Hepatic stellate cell (primary cell): ENCODE measurements around the gene ALAD.
"Not testable (repeated sequence)": the region's sequence is repeated elsewhere in the genome, so short reads cannot be mapped to it uniquely, and the experiment has no call there.

Source experiments
- DNase-seq: peaks from one replicate; pipeline ENCODE4 v3.0.0; 2011; ENCODE audit warnings: low spot score

Gene ALAD

GRCh38 chr9:113401027-113401792 is at the start of gene ALAD:
Gene ALAD (minus strand): TSS chr9:113401284. CDS start chr9:113393559, 7,725 bp downstream.
- DNase-seq: peak; percentile 97

DNA sequence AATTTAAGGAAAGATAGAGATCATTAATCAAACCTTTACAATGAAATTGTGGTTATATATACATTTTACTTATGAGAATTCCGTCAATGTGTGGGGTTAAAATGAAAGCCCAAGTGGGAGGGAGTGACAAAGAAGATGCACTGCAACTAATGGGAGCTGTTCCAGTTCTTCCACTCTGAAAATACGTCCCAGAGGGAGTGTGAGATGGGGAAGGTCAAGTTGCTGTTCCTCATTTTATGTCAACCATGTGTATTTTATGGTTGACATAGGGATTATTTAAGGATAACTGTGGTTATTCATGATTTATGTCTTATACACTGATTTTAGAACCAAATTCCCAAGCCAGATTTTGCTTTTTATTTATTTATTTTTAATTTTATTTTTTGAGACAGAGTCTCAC is 48.3 kb upstream of the ALAD start:
- DNase-seq: no peak

DNA sequence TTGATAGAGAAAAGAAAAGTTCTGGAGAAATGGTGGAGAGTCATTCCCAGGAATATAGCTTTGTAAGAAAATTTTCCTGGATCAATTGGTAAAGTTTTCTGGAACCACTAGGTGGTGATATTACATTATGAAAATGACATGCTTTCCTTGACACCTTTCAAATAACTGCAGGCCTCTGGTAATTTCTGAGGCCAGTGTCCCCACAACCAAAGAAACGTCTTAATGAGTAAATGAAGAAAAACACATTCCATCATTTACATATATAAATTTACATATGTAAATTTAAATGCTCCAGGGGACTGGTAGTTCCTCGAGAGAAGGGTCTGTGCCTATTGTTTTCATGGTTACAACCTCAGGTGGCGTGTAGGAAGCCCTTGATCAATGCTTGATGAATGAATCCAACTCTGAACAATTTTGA is 45.2 kb upstream of the ALAD start:
- peak; percentile 59 for DNase-seq

GRCh38 chr9:113444736-113445135 is 43.7 kb upstream of the ALAD start:
- no peak for DNase-seq

GRCh38 chr9:113437716-113438115 is 36.6 kb upstream of the ALAD start:
- not testable (repeated sequence) for DNase-seq

GRCh38 chr9:113436728-113437515 is 35.8 kb upstream of the ALAD start:
- DNase-seq: peak; percentile 22

DNA sequence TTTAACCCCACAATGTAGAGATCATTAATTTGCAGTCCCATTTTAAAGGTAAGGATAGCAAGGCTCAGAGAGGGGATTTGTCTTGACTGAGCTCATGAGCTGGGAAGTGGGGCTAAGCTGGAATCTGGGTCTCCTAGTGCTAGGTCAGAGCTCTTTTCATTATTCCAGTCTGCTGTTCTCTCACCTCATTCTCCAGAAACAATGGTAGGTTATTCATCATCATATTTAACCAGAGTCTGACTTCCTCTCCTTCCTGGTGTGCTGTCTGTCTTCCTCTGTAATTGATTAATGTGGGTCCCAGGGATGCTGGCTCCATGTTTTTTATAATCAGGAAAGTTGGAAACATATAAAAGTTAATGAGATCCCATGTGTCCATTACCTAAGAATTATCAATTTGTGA is 30.1 kb upstream of the ALAD start:
- no peak for DNase-seq

GRCh38 chr9:113428062-113428615 is 27.1 kb upstream of the ALAD start:
- DNase-seq: no peak

- DNase-seq: no peak
Observed at GRCh38 chr9:113427629-113428028, 26.5 kb upstream of the ALAD start.

DNA sequence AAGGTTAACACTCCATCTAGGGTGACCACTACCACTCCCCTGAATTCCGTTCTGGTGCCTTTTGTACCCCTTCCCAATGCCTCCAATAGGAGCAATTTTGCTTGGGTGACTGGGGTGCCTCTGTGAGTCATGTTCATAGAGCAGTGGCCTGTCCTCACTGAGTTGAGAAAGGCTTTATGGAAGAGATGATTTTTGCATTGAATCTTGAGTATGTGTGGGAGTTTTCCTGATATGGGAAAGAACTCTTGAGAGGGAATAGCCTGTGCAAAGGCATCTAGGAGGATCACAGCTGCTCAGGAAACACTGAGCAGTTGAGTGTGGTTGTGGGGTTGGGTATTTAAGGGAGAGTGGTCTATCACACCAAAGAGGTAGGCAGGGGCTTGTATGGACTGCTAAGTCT is 25.6 kb upstream of the ALAD start:
- no peak for DNase-seq

DNA sequence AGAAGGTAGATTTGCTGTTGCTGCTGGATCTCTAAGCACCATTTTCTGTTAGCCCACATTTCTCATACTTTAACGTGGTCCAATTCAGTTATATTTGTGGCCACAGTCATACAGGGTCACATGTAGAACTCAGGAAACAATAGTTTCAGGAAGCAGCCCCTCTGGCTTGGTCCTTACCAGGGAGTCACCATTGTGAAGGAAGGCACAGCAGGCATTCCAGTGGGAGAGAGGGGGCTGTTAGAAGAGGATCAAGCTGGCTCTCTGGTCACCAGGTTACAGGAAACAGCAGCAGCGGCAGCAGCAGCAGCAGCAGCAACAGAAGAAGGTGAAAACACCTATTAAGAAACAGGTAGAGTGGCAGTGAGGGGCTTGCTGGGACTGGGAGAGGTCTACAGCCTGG is 24.0 kb upstream of the ALAD start:
- DNase-seq: no peak

- no peak for DNase-seq
Observed at GRCh38 chr9:113421726-113422125, 20.6 kb upstream of the ALAD start.

- DNase-seq: no peak
Observed at GRCh38 chr9:113417370-113417769, 16.3 kb upstream of the ALAD start.

GRCh38 chr9:113416149-113416721 is 15.2 kb upstream of the ALAD start:
- no peak for DNase-seq

DNA sequence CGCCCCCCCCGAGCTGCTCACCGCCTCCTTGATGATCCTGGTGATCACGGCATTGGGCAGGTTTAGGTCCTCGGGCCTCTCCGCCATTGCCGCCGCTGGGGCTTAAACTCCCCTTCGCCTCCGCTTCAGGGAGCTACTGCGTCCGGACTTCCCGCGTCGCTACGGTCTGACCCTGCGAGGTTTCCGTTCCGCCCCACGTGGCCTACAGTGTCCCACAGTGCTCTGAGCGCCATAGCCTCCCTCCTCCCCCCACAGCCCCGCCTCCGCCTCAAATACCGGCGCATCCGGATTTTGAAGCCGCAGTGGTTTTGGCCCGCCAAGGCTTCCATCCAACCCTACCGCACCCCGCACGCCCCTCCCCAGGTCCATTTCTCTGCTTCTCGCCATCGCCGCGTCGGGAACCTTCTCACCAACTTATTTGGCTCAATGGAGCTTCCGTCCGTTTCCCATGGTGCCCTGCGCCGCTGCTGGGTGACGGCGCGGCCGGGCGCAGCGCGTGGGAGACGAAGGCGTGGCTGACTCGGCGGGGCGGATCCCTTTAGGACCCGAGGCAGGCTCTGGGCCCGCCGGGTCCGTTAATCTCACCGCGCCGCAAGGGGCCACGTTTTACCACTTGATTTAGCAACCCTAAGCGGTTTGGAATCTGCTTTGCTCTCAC is 9.3 kb upstream of the ALAD start, which contains the start of the genes C9orf43 and POLE3:
TSS of gene C9orf43 (plus strand) at position 541 of the 658 bp plus-strand sequence. CDS start 2,747 bp downstream, outside the sequence.
TSS of gene POLE3 (minus strand) at position 469 of the 658 bp plus-strand sequence. CDS start at position 87, 382 bp downstream.
- peak; percentile 93 for DNase-seq

DNA sequence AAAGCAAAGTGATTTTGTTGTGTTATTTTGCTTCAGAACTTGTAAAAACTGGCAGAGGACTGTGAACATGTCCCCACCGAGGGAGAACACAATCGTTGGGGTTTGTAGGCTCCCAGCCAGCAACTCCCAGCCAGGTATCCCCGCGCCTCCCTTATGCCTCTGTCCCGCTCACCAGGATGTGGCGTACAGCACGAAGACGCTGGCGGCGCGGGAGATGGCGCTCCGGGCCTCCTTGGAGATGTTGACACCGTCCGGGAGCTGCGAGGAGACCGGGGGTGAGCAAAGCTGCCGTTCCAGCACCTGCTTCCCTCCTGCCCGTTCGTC is 8.8 kb upstream of the ALAD start:
- no peak for DNase-seq

- DNase-seq: no peak
Observed at GRCh38 chr9:113409481-113409880, 8.4 kb upstream of the ALAD start.

GRCh38 chr9:113406873-113407511 is 5.9 kb upstream of the ALAD start:
- peak; percentile 54 for DNase-seq

DNA sequence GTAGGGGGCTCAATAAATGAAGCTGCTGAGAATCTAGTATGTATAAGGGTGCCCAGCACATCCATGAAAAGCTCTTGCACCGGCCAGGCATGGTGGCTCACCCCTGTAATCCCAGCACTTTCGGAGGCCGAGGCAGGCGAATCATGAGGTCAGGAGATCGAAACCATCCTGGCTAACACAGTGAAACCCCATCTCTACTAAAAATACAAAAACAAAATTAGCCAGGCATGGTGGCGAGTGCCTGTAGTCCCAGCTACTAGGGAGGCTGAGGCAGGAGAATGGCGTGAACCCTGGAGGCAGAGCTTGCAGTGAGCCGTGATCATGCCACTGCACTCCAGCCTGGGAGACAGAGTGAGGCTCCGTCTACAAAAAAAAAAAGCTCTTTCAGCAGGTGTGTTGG is 5.3 kb upstream of the ALAD start:
- not testable (repeated sequence) for DNase-seq

DNA sequence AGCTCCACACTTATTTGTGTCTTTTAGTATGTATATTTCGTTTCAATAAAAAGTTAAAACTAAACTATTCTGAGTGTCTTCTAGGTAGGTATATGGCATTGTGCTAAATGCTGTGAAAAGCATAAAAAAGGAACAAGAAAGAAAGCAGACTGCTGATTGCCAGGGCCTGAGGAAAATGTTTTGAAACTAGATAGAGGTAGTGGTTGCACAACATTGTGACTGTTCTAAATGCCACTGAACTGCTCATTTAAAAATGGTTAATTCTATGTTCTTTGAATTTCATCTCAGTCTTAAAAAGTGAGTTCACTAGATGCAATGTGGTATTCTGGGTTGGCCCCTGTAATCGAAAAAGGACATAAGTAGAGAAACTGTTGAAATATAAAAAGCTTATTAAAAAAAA is 2.6 kb upstream of the ALAD start:
- DNase-seq: no peak

GRCh38 chr9:113399646-113400200 is 1.4 kb downstream of the ALAD start:
- no peak for DNase-seq
